Smooth muscle cell (in vitro differentiated cells): ENCODE data around the gene CREB5. TPM values are rescaled to one million over a fixed set of nuclear protein-coding genes. Genes with fewer than 3 reads are reported as not detected.

Experiments used
- DNase-seq: peaks from one replicate; lab custom pipeline; 2025; ENCODE audit not compliant: unreplicated experiment; lab: John Stamatoyannopoulos, UW
- H2AFZ ChIP-seq: fragments of 200-600 bp; sonication (generic); 2 replicates; pipeline ENCODE4 v1.6.0; 2016; ENCODE audit warnings: antibody characterized with exemption, low read depth, mild to moderate bottlenecking
- H3F3A ChIP-seq: fragments of 200-600 bp; sonication (generic); 2 replicates; pipeline ENCODE4 v1.6.0; 2017; ENCODE audit warnings: antibody characterized with exemption, low read depth
- H3K27ac ChIP-seq: fragments of 200-600 bp; sonication (generic); 2 replicates; pipeline ENCODE4 v1.5.1; 2016; ENCODE audit warnings: low read depth, mild to moderate bottlenecking
- H3K27me3 ChIP-seq: fragments of 200-600 bp; sonication (generic); 2 replicates; pipeline ENCODE4 v1.6.1; 2016; ENCODE audit warnings: low read depth, mild to moderate bottlenecking
- H3K36me3 ChIP-seq: fragments of 200-600 bp; sonication (generic); 2 replicates; pipeline ENCODE4 v1.5.1; 2016; ENCODE audit warnings: low read depth
- H3K4me1 ChIP-seq: fragments of 200-600 bp; sonication (generic); 2 replicates; pipeline ENCODE4 v1.5.1; 2016; ENCODE audit warnings: low read depth
- H3K4me2 ChIP-seq: fragments of 200-600 bp; sonication (generic); 2 replicates; pipeline ENCODE4 v1.6.0; 2016; ENCODE audit warnings: mild to moderate bottlenecking
- H3K4me3 ChIP-seq: fragments of 200-600 bp; sonication (generic); 2 replicates; pipeline ENCODE4 v1.5.1; 2016; ENCODE audit warnings: mild to moderate bottlenecking
- H3K79me2 ChIP-seq: fragments of 200-600 bp; sonication (generic); 2 replicates; pipeline ENCODE4 v1.6.0; 2016; ENCODE audit warnings: low read depth, mild to moderate bottlenecking
- H3K9ac ChIP-seq: fragments of 200-600 bp; sonication (generic); 2 replicates; pipeline ENCODE4 v1.6.0; 2016; ENCODE audit warnings: low read depth
- H3K9me3 ChIP-seq: fragments of 200-600 bp; sonication (generic); replicated peaks from 2 replicates; pipeline ENCODE4 v1.5.1; 2016; ENCODE audit warnings: low read depth
- H4K20me1 ChIP-seq: fragments of 200-600 bp; sonication (generic); 2 replicates; pipeline ENCODE4 v1.6.0; 2016; ENCODE audit warnings: low read depth
- CTCF ChIP-seq: fragments of 200-600 bp; sonication (generic); IDR thresholded peaks from 2 replicates; pipeline ENCODE4 v1.5.1; 2017; ENCODE audit warnings: borderline replicate concordance, mild to moderate bottlenecking, antibody characterized with exemption; ENCODE audit not compliant: insufficient read depth, poor library complexity, severe bottlenecking
- WGBS: methylation state at CpG from one replicate; pipeline ENCODE4 v1.1.7; 2016; ENCODE audit warnings: low lambda C conversion rate; 5-methylcytosine and 5-hydroxymethylcytosine counted together
- polyA plus RNA-seq: library from polyadenylated mRNA; unstranded; fragments of >200 nt; fragmentation: Nextera tagmentation; extraction: Ambion mirVana; gene quantifications from 2 replicates; pipeline ENCODE4 v1.2.1, GENCODE V29; 2016
- total RNA-seq: library from RNA; depleted of rRNA; stranded (reverse); fragments of >200 nt; gene quantifications from 2 replicates; pipeline ENCODE4 v1.2.3, GENCODE V29; 2014

The CREB5 gene
- total and polyA plus RNA-seq, 2 experiments from 2014 or later, result 6.2 to 18.2 TPM

GRCh38 chr7:28419716-28420115 lies 7.4 kb downstream of the CREB5 start:
- H3K4me1 ChIP-seq, result no peaks in the 10 kb centered on the region
- H3K27me3 ChIP-seq, result peaks cover 18% of the 10 kb centered on the region
- peak overlapping the region; percentile 17 for H3K4me2 ChIP-seq
- H3F3A ChIP-seq, result no peaks in the 10 kb centered on the region
- no peak for DNase-seq
- no peak for TF ChIP-seq CTCF
- peak overlapping the region; percentile 10 for H3K27ac ChIP-seq
- H4K20me1 ChIP-seq, result no peaks in the 10 kb centered on the region
- H3K9ac ChIP-seq, result no peak overlapping the region
- no peak overlapping the region for H2AFZ ChIP-seq
- no peaks in the 10 kb centered on the region for H3K36me3 ChIP-seq
- H3K79me2 ChIP-seq, result no peaks in the 10 kb centered on the region
- WGBS, result 57% methylated on average over 2 of the region's 2 CpGs
- H3K4me3 ChIP-seq, result no peak overlapping the region
- H3K9me3 ChIP-seq, result no peaks in the 10 kb centered on the region

- no peaks in the 10 kb centered on the region for H3K36me3 ChIP-seq
- no peaks in the 10 kb centered on the region for H4K20me1 ChIP-seq
- H3K27ac ChIP-seq, result no peak overlapping the region
- no peaks in the 10 kb centered on the region for H3F3A ChIP-seq
- H3K9ac ChIP-seq, result no peak overlapping the region
- H3K79me2 ChIP-seq, result no peaks in the 10 kb centered on the region
- no peak overlapping the region for H2AFZ ChIP-seq
- no peak overlapping the region for H3K4me2 ChIP-seq
- no peaks in the 10 kb centered on the region for H3K9me3 ChIP-seq
- H3K4me1 ChIP-seq, result no peaks in the 10 kb centered on the region
- H3K4me3 ChIP-seq, result no peak overlapping the region
- DNase-seq, result no peak
- no peaks in the 10 kb centered on the region for H3K27me3 ChIP-seq
- TF ChIP-seq CTCF, result no peak
Observed at GRCh38 chr7:28423112-28423511, 10.8 kb downstream of the CREB5 start.

- Histone ChIP-seq H3K79me2 (no peaks in the 10 kb centered on the region), H2AFZ (no peak overlapping the region), H4K20me1 (no peaks in the 10 kb centered on the region), H3K9me3 (no peaks in the 10 kb centered on the region), H3K9ac (no peak overlapping the region), H3K27me3 (no peaks in the 10 kb centered on the region), H3K4me2 (no peak overlapping the region), H3K36me3 (no peaks in the 10 kb centered on the region), H3F3A (no peaks in the 10 kb centered on the region), H3K4me3 (no peak overlapping the region), H3K27ac (no peak overlapping the region), H3K4me1 (no peaks in the 10 kb centered on the region)
- TF ChIP-seq CTCF, result no peak
- WGBS, result 98% methylated on average over 4 of the region's 4 CpGs
- no peak for DNase-seq
Observed at GRCh38 chr7:28423918-28424514, 11.7 kb downstream of the CREB5 start.

GRCh38 chr7:28425496-28425895 lies 13.2 kb downstream of the CREB5 start:
- H3K36me3 ChIP-seq, result no peaks in the 10 kb centered on the region
- no peak for TF ChIP-seq CTCF
- no peak overlapping the region for H3K4me2 ChIP-seq
- H3K79me2 ChIP-seq, result no peaks in the 10 kb centered on the region
- no peak overlapping the region for H3K27ac ChIP-seq
- H3K9me3 ChIP-seq, result no peaks in the 10 kb centered on the region
- no peaks in the 10 kb centered on the region for H3F3A ChIP-seq
- no peak overlapping the region for H2AFZ ChIP-seq
- no peaks in the 10 kb centered on the region for H3K27me3 ChIP-seq
- DNase-seq, result no peak
- no peaks in the 10 kb centered on the region for H4K20me1 ChIP-seq
- 100% methylated on average over 1 of the region's 1 CpG for WGBS
- no peaks in the 10 kb centered on the region for H3K4me1 ChIP-seq
- H3K4me3 ChIP-seq, result no peak overlapping the region
- no peak overlapping the region for H3K9ac ChIP-seq
